Loucy (cell line): ENCODE measurements around the gene HNF1B.

ENCODE experiments used
- EZH2phosphoT487 ChIP-seq: fragments of 200-600 bp; IDR thresholded peaks from 2 replicates; pipeline ENCODE4 v1.6.1; 2018; ENCODE audit warnings: antibody characterized with exemption, mild to moderate bottlenecking, moderate library complexity, borderline replicate concordance
- TF ChIP-seq, protein P1 (sequence below): fragments of 200-600 bp; sonication (generic); conservative IDR thresholded peaks from 2 replicates; pipeline ENCODE4 v1.5.1; 2014; ENCODE audit warnings: mild to moderate bottlenecking, antibody characterized with exemption, low read length

DNA sequence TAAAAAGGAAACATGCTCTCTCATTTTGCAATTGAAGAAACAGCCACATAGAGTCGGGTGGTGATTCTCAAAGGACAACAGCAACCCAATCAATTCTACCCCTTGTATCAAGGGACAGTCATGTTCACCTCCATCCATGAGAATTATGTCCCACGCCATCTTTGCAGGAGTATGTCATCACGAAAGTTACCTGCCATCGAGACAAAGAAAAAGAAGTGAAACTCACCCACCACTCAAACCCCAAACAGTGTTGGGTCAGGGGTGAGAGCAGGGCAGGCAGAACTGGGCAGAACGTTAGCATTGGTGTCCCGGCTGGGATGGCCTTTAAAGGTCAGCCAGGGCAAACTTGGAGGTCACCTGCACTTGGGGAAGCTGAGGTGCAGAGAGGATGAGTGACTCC, 24.2 kb upstream of the HNF1B start:
- TF ChIP-seq, protein P1, sequence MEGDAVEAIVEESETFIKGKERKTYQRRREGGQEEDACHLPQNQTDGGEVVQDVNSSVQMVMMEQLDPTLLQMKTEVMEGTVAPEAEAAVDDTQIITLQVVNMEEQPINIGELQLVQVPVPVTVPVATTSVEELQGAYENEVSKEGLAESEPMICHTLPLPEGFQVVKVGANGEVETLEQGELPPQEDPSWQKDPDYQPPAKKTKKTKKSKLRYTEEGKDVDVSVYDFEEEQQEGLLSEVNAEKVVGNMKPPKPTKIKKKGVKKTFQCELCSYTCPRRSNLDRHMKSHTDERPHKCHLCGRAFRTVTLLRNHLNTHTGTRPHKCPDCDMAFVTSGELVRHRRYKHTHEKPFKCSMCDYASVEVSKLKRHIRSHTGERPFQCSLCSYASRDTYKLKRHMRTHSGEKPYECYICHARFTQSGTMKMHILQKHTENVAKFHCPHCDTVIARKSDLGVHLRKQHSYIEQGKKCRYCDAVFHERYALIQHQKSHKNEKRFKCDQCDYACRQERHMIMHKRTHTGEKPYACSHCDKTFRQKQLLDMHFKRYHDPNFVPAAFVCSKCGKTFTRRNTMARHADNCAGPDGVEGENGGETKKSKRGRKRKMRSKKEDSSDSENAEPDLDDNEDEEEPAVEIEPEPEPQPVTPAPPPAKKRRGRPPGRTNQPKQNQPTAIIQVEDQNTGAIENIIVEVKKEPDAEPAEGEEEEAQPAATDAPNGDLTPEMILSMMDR, result no peak
- TF ChIP-seq EZH2phosphoT487, result no peak
